Stimulated activated CD4-positive, alpha-beta T cell treated with anti-CD3 and anti-CD28 coated beads, Interleukin-2, amount 100 ng/mL, for 48 hours (primary cell): ENCODE measurements around the gene USP2.
"Not testable (repeated sequence)": the region's sequence is repeated elsewhere in the genome, so short reads cannot be mapped to it uniquely, and the experiment has no call there.

Source experiments
- DNase-seq, 2 donors: peaks; one replicate each; pipeline ENCODE4 v3.0.0-alpha.2; 2020

USP2 gene

GRCh38 chr11:119412072-119412471 lies 30.6 kb upstream of the USP2 start:
- no peak for DNase-seq

GRCh38 chr11:119410501-119410900 lies 29.0 kb upstream of the USP2 start:
- no peak for DNase-seq

- no peak for DNase-seq
Observed at GRCh38 chr11:119409731-119410130, 28.2 kb upstream of the USP2 start.

GRCh38 chr11:119406005-119406404 lies 24.5 kb upstream of the USP2 start:
- DNase-seq: no peak

- DNase-seq: not testable (repeated sequence)
Observed at GRCh38 chr11:119405448-119405847, 24.0 kb upstream of the USP2 start.

GRCh38 chr11:119404872-119405271 lies 23.4 kb upstream of the USP2 start:
- DNase-seq: no peak

- no peak for DNase-seq
Observed at GRCh38 chr11:119403021-119403420, 21.5 kb upstream of the USP2 start.

- DNase-seq: no peak
Observed at GRCh38 chr11:119402470-119402869, 21.0 kb upstream of the USP2 start.

GRCh38 chr11:119400860-119401259 lies 19.4 kb upstream of the USP2 start:
- DNase-seq: no peak

- no peak for DNase-seq
Observed at GRCh38 chr11:119397740-119398139, 16.2 kb upstream of the USP2 start.

GRCh38 chr11:119396835-119397234 lies 15.3 kb upstream of the USP2 start:
- no peak for DNase-seq

- DNase-seq: no peak
Observed at GRCh38 chr11:119391275-119391674, 9.8 kb upstream of the USP2 start.

GRCh38 chr11:119389611-119390254 lies 8.2 kb upstream of the USP2 start:
- no peak for DNase-seq

- no peak for DNase-seq
Observed at GRCh38 chr11:119388103-119388502, 6.6 kb upstream of the USP2 start.

- DNase-seq: no peak
Observed at GRCh38 chr11:119384332-119384731, 2.8 kb upstream of the USP2 start.

GRCh38 chr11:119382513-119382912 lies 1.0 kb upstream of the USP2 start:
- not testable (repeated sequence) for DNase-seq

GRCh38 chr11:119382101-119382500 lies 611 bp upstream of the USP2 start:
- no peak for DNase-seq

GRCh38 chr11:119380827-119381180 lies 686 bp downstream of the USP2 start:
- no peak for DNase-seq

- no peak for DNase-seq
Observed at GRCh38 chr11:119380160-119380826, 1.2 kb downstream of the USP2 start.

- no peak for DNase-seq
Observed at GRCh38 chr11:119378851-119379465, 2.5 kb downstream of the USP2 start.

GRCh38 chr11:119377961-119378667 lies 3.4 kb downstream of the USP2 start:
- no peak for DNase-seq

GRCh38 chr11:119377112-119377901 lies 4.2 kb downstream of the USP2 start:
- no peak for DNase-seq
